PC-3 (cell line): ENCODE data around the gene PPT2.

Experiments used
- CTCF ChIP-seq: fragments of 300-600 bp; sonication (generic); conservative IDR thresholded peaks from 2 replicates; pipeline ENCODE4 v1.5.1; 2017; ENCODE audit warnings: antibody characterized with exemption, low read depth, mild to moderate bottlenecking, low read length
- EZH2 ChIP-seq: fragments of 300-600 bp; sonication (generic); IDR thresholded peaks from one replicate; pipeline ENCODE4 v1.6.1; 2017; ENCODE audit warnings: antibody characterized with exemption, mild to moderate bottlenecking, low read length; ENCODE audit not compliant: unreplicated experiment

GRCh38 chr6:32140420-32141046 lies 13.4 kb upstream of the PPT2 start:
- TF ChIP-seq EZH2 (no peak), CTCF (no peak)
